EL (cell line): ENCODE data around the gene DUXA.

Experiments used
- DNase-seq: peaks from one replicate; pipeline ENCODE4 v3.0.0-alpha.2; 2016

DUXA gene

DNA sequence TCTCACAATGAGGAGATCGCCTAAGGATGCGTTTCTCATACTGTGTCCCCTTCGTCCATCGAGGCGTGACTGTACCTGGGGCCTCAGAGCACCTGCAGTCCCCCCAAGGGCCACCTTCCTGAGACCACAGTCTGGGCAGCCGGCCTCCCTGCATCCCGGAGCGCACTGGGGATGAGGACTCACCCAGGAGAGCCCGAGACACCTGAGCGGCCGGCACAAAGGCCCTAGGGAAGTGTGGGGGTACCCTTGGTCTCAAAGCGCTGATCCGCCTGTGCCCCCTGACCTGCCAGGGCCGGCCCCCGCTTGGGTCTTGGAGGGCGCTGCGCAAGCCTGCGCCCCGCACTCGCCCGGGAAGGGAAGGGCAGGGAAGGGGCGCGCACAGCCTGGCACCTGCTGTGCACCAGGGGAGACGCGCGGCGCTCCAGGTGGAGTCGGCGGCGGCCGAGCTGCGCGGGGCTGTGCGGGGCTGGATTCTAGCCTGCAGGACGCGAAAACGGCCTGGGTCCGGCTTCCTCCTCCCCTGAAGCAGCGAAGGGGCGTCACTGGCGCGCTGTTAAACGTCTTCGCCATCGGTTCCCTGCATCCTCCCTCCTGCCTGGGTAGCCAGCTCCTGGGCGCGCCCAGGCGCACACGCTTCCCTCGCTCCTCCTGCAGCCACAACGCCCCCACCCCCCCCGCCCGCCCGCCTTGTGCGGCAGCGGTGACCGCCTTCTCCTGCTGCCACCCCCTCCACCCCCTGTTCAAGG lies 61.1 kb downstream of the DUXA start:
- DNase-seq = no peak
